Uterine smooth muscle cell (primary cell): Measurements from ENCODE around the gene PRMT7. TPM values are rescaled to one million over a fixed set of nuclear protein-coding genes. Genes with fewer than 3 reads are reported as not detected.

Experiments
- total RNA-seq: library from RNA; depleted of rRNA; stranded (reverse); fragments of >200 nt; gene quantifications from 2 replicates; pipeline ENCODE4 v1.2.3, GENCODE V29; 2014

PRMT7 gene, protein sequence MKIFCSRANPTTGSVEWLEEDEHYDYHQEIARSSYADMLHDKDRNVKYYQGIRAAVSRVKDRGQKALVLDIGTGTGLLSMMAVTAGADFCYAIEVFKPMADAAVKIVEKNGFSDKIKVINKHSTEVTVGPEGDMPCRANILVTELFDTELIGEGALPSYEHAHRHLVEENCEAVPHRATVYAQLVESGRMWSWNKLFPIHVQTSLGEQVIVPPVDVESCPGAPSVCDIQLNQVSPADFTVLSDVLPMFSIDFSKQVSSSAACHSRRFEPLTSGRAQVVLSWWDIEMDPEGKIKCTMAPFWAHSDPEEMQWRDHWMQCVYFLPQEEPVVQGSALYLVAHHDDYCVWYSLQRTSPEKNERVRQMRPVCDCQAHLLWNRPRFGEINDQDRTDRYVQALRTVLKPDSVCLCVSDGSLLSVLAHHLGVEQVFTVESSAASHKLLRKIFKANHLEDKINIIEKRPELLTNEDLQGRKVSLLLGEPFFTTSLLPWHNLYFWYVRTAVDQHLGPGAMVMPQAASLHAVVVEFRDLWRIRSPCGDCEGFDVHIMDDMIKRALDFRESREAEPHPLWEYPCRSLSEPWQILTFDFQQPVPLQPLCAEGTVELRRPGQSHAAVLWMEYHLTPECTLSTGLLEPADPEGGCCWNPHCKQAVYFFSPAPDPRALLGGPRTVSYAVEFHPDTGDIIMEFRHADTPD
- 52.0 and 70.6 TPM in 2 replicates for total RNA-seq

GRCh38 chr16:68310774-68311511 is at the start of gene PRMT7, which contains the start of gene SLC7A6OS:
Gene PRMT7, plus strand, starts transcription at chr16:68311019. Its CDS starts 4,961 bp downstream, at chr16:68315980.
Gene SLC7A6OS, minus strand, starts transcription at chr16:68310946. Its CDS starts 20 bp downstream, at chr16:68310926.

DNA sequence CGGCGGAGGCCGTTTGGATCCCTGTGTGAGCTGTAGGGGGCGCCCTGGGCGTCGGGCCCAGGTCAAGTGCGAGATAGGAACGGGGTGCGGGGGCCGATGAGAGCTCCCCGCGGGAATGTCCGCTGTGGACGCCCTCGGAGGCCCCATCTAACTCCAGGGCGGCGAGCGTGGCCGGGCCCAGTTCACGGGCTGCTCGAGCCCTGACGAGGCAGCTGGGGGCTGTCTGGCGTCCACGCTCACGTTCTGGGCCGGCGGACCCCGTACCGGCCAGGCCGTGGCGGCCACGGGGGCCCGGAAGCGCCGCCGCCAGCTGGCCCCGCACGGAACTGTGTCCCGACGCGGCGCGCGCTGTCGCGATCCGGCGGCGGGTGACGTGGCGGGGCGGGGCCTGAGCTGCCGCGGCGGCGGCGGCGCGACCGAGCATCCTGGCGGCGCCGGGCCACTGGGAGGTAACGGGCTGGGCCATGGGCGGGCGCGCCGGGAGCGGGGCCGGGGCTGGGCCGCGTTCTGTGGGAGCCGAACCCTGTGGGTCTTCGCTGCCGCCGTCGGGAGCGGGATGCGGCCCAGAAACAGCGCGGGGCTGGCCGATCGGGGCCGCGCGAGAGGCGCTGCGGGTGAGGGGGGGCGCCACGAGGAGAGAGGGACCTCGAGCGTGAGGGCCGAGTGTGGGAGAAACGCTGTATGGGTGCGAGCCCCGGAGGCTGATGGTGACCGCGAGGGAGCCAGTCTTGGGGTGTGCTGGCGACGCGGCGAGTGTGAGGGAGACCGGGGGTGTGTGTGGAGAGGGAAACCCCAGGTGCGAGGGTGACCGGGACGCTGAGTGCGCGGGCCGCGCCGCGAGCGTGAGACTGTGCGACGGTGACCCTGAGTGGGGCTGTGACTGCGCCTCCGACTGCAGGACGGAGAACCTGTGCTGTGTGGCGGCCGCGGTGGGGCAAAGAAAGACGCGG is 46.4 kb upstream of the PRMT7 start, which contains the start of gene SLC7A6:
SLC7A6 (plus strand) TSS at position 399 of the 950 bp plus-strand sequence. CDS start 10,201 bp downstream, outside the sequence.

Other genes with a start within 250 kb of the PRMT7 start
- gene NFATC3, start 225.6 kb upstream of the PRMT7 start, total RNA-seq = 7.3 and 8.4 TPM in 2 replicates
- gene ESRP2, start 74.9 kb upstream of the PRMT7 start, total RNA-seq = 0.12 and 0.22 TPM in 2 replicates
- 32.1 and 38.0 TPM in 2 replicates for gene PLA2G15, start 65.6 kb upstream of the PRMT7 start, total RNA-seq
- gene SLC7A6, start 46.5 kb upstream of the PRMT7 start, total RNA-seq = 12.6 and 17.3 TPM in 2 replicates
- 14.9 and 17.5 TPM in 2 replicates for gene SLC7A6OS, start 73 bp upstream of the PRMT7 start, total RNA-seq
- under 0.01 and 0.12 TPM in 2 replicates for gene SMPD3, start 137.5 kb downstream of the PRMT7 start, total RNA-seq
- gene ZFP90, start 228.3 kb downstream of the PRMT7 start, total RNA-seq = 23.5 and 32.2 TPM in 2 replicates